ENCODE results near the gene SFT2D2. TPM values are rescaled to one million over a fixed set of nuclear protein-coding genes. Genes with fewer than 3 reads are reported as not detected.

The SFT2D2 gene
- total RNA-seq, 1 experiment from 2014 or later = 32.1 TPM

DNA sequence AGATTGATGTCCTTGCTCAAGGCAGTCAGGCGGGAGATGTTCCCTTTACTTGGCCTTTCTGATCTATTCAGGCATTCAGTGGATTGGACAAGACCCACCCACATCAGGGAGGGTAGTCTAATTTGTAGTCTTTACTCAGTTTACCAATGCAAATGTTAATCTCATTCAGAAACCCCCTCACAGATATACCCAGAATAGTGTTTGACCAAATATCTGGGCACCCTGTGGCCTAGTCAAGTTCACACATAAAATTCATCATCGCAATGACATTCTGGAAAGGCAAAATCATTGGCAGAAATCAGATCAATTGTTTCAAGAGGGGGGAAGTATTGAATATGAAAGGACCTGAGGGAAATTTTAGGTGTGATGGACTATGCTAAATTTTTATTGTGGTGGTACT, 12.5 kb upstream of the SFT2D2 start:
- Histone ChIP-seq H2BK15ac (ENCODE audit: low read depth, low read length) (no peak overlapping the region), H3K79me1 (ENCODE audit: insufficient read depth, low read depth, low read length, poor library complexity, severe bottlenecking) (no peaks in the 10 kb centered on the region), H2AK5ac (ENCODE audit: insufficient read length, low read length) (no peak overlapping the region), H4K91ac (ENCODE audit: insufficient read length, low read depth, low read length) (no peak overlapping the region), H2BK120ac (ENCODE audit: low read depth, low read length, poor library complexity, severe bottlenecking) (no peak overlapping the region), H3K27ac (ENCODE audit: insufficient read length, low read depth, low read length) (no peak overlapping the region), H2AFZ (ENCODE audit: low read length) (no peak overlapping the region), H3K4me2 (ENCODE audit: insufficient read depth, insufficient read length, low read length) (no peak overlapping the region), H3K79me2 (ENCODE audit: insufficient read depth, low read length) (no peaks in the 10 kb centered on the region), H2BK5ac (ENCODE audit: insufficient read length, low read length) (no peak overlapping the region), H4K20me1 (ENCODE audit: control insufficient read depth, insufficient read depth, insufficient read length) (no peaks in the 10 kb centered on the region), H3K4me1 (ENCODE audit: insufficient read depth, low read length) (no peaks in the 10 kb centered on the region; the same call in 1 of the 2 replicates), H3K9me3 (ENCODE audit: control insufficient read depth, low read depth, low read length) (no peaks in the 10 kb centered on the region), H3K4ac (ENCODE audit: low read depth, low read length) (no peak overlapping the region), H3K23ac (ENCODE audit: insufficient read length, low read depth, low read length) (no peak overlapping the region), H4K5ac (ENCODE audit: insufficient read length, low read depth, low read length) (no peak overlapping the region), H2BK12ac (ENCODE audit: insufficient read length, low read depth, low read length) (no peak overlapping the region), H4K8ac (replicated peaks; ENCODE audit: insufficient read length, low read depth, low read length) (no peak overlapping the region), H3K27me3 (ENCODE audit: insufficient read depth, low read length) (no peaks in the 10 kb centered on the region), H2BK20ac (ENCODE audit: low read depth, low read length, poor library complexity, severe bottlenecking) (no peak overlapping the region), H3K14ac (ENCODE audit: insufficient read depth, low read length) (no peak overlapping the region), H3K9ac (ENCODE audit: extremely low read depth, insufficient read length, low read length) (no peak overlapping the region), H3K18ac (ENCODE audit: insufficient read length, low read depth, low read length) (no peak overlapping the region), H3K23me2 (ENCODE audit: insufficient read length, low read depth, low read length, poor library complexity, severe bottlenecking) (no peaks in the 10 kb centered on the region), H3T11ph (ENCODE audit: low read length) (no peak overlapping the region), H3K56ac (ENCODE audit: insufficient read length, low read depth, low read length) (no peak overlapping the region)
- WGBS (ENCODE audit: extremely low coverage, insufficient read length, low lambda C conversion rate) = no CpG with 5 or more reads among the region's 2 CpGs
- Mint-ChIP-seq H3K36me3 (ENCODE audit: insufficient read depth in 1 of 3, low read depth in 3 of 3) (peaks cover 6 to 25% (median 11%) of the 10 kb centered on the region in 3 experiments; a peak in 6 of 7 replicates), H3K4me1 (peaks cover 6 to 10% of the 10 kb centered on the region in 2 experiments), H3K4me3 (no peak overlapping the region), H3K27me3 (ENCODE audit: low read depth) (no peaks in the 10 kb centered on the region; the same call in 1 of the 2 replicates), H3K27ac (no peak overlapping the region), H3K9me3 (peaks cover 30 to 35% of the 10 kb centered on the region in 2 experiments)
- TF ChIP-seq, protein P1, sequence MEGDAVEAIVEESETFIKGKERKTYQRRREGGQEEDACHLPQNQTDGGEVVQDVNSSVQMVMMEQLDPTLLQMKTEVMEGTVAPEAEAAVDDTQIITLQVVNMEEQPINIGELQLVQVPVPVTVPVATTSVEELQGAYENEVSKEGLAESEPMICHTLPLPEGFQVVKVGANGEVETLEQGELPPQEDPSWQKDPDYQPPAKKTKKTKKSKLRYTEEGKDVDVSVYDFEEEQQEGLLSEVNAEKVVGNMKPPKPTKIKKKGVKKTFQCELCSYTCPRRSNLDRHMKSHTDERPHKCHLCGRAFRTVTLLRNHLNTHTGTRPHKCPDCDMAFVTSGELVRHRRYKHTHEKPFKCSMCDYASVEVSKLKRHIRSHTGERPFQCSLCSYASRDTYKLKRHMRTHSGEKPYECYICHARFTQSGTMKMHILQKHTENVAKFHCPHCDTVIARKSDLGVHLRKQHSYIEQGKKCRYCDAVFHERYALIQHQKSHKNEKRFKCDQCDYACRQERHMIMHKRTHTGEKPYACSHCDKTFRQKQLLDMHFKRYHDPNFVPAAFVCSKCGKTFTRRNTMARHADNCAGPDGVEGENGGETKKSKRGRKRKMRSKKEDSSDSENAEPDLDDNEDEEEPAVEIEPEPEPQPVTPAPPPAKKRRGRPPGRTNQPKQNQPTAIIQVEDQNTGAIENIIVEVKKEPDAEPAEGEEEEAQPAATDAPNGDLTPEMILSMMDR (conservative IDR thresholded peaks at IDR 0.05) = no peak
- DNase-seq = no peak

Data from H9 (cell line).